ENCODE measurements around the gene OSBPL3.

DNA sequence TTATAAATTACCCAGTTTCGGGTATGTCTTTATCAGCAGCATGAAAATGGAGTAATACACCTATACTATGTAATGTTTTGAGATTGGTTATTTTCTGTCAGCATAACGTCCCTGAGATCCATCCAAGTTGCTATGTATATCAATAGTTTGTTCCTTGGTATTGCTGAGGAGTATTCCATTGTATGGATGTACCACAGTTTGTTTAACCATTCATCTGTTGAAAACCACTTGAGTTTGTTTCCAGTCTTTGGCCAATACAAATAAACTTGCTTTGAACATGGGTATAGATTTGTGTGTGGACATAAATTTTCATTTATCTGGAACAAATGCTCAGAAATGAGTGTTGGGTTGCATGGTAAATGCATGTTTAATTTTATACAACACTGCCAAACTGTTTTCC lies 119.4 kb downstream of the OSBPL3 start:
- TF ChIP-seq, protein P1, sequence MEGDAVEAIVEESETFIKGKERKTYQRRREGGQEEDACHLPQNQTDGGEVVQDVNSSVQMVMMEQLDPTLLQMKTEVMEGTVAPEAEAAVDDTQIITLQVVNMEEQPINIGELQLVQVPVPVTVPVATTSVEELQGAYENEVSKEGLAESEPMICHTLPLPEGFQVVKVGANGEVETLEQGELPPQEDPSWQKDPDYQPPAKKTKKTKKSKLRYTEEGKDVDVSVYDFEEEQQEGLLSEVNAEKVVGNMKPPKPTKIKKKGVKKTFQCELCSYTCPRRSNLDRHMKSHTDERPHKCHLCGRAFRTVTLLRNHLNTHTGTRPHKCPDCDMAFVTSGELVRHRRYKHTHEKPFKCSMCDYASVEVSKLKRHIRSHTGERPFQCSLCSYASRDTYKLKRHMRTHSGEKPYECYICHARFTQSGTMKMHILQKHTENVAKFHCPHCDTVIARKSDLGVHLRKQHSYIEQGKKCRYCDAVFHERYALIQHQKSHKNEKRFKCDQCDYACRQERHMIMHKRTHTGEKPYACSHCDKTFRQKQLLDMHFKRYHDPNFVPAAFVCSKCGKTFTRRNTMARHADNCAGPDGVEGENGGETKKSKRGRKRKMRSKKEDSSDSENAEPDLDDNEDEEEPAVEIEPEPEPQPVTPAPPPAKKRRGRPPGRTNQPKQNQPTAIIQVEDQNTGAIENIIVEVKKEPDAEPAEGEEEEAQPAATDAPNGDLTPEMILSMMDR (IDR thresholded peaks at IDR 0.05), result no peak
- no peak for TF ChIP-seq POLR2A (IDR thresholded peaks at IDR 0.05)

Data from heart left ventricle (tissue), 13 donors.